ENCODE measurements around the gene TNFRSF6B. TPM values are rescaled to one million over a fixed set of nuclear protein-coding genes. Genes with fewer than 3 reads are reported as not detected.
A peak's percentile ranks its signal among the peaks of the same experiment; 100 is the strongest.

TNFRSF6B gene
- total and polyA plus RNA-seq, 2 donors (not counting 3 experiments of a cell fraction or from before 2014, with no cell fraction given): 0.69 to 11.3 TPM

GRCh38 chr20:63682384-63683139, 13.9 kb upstream of the TNFRSF6B start:
- POLR2A ChIA-PET: interaction anchor here (0.6 to 1.6 kb wide), 2 partner anchors 24 to 41 kb away, joined by 3 to 6 read pairs; partner anchors contain the start of gene RTEL1
- intact Hi-C loops (cut with micrococcal nuclease): loop anchor here (1.0 kb wide), 1 partner anchor 24 kb away; the partner anchor contains the start of gene RTEL1

More at GRCh38 chr20:63682384-63683139, 13.9 kb upstream of the TNFRSF6B start:
- no peak overlapping the region for H3K4me3 ChIP-seq (replicated peaks in 1 of 3; ENCODE audit: insufficient read depth in 1 of 3, low read depth in 1 of 3, low read length in 3 of 3)
- no peaks in the 10 kb centered on the region for H3K9me1 ChIP-seq (replicated peaks; ENCODE audit: control insufficient read depth, extremely low read depth, insufficient read depth, low read length)
- peaks cover 0 to 12% of the 10 kb centered on the region in 2 experiments for H3K36me3 ChIP-seq (ENCODE audit: control insufficient read depth in 2 of 2, extremely low read depth in 1 of 2, insufficient read depth in 2 of 2, low read length in 2 of 2)
- TF ChIP-seq CTCF (IDR thresholded peaks at IDR 0.05; ENCODE audit: extremely low read depth in 1 of 2, insufficient read depth in 1 of 2, low read depth in 1 of 2, low read length in 2 of 2) (no peak), GATA2 (IDR thresholded peaks at IDR 0.05; ENCODE audit: insufficient read depth, insufficient read length, low read depth, low read length) (no peak), POLR2AphosphoS5 (IDR thresholded peaks at IDR 0.05; ENCODE audit: insufficient read depth, low read depth, low read length) (peak; percentile 95), EZH2 (IDR thresholded peaks at IDR 0.05; ENCODE audit: borderline replicate concordance, low read depth, low read length, severe bottlenecking) (no peak), FOS (IDR thresholded peaks at IDR 0.05; ENCODE audit: borderline replicate concordance, insufficient read depth, low read length) (peak; percentile 98), JUN (IDR thresholded peaks at IDR 0.05; ENCODE audit: borderline replicate concordance, insufficient read depth, insufficient read length, low read depth) (peak; percentile 69), POLR2A (IDR thresholded peaks at IDR 0.05; ENCODE audit: low read depth, low read length) (peak; percentile 60)
- H3K9me3 ChIP-seq (replicated peaks; ENCODE audit: control insufficient read depth, insufficient read depth, low read length): no peaks in the 10 kb centered on the region
- peaks cover 45% of the 10 kb centered on the region for H3K4me1 ChIP-seq (ENCODE audit: control insufficient read depth, extremely low read depth, insufficient read depth, low read length)
- peak overlapping the region; percentile 35 for H3K9ac ChIP-seq (replicated peaks; ENCODE audit: extremely low read depth, insufficient read depth, low read length)
- H3K79me2 ChIP-seq (ENCODE audit: control insufficient read depth, insufficient read depth, low read length): peaks cover 4% of the 10 kb centered on the region
- H3K27ac ChIP-seq (ENCODE audit: insufficient read depth, low read depth, low read length): peak overlapping the region; percentile 75
- no peak overlapping the region for H2AFZ ChIP-seq (ENCODE audit: low read depth, low read length)
- H4K20me1 ChIP-seq (replicated peaks; ENCODE audit: control insufficient read depth, extremely low read depth, insufficient read depth, low read length): no peaks in the 10 kb centered on the region
- TSS peak; percentile 10 for BruUV-seq (replicated peaks)
- H3K27me3 ChIP-seq (ENCODE audit: control insufficient read depth in 2 of 2, insufficient read depth in 2 of 2, low read length in 2 of 2): no peaks in the 10 kb centered on the region
- CTCF ChIA-PET: interaction anchor here (0.7 to 4.1 kb wide), 9 partner anchors 9 to 144 kb away, joined by 3 to 17 read pairs (median 4); partner anchors contain the start of genes ARFRP1, RTEL1 and ZGPAT
- dilution Hi-C loops (cut with MboI; ENCODE audit: extremely low pct_ligation_motif_present, low sequenced_read_pairs): no loop called here
- FAIRE-seq: peak; percentile 99
- DNase-seq (ENCODE audit: low read depth, low spot score): peak; percentile 92
- peak overlapping the region; percentile 28 for H3K4me2 ChIP-seq (ENCODE audit: insufficient read depth, low read length)
